Measurements from ENCODE around the gene ZNF385C. TPM values are rescaled to one million over a fixed set of nuclear protein-coding genes. Genes with fewer than 3 reads are reported as not detected.

The ZNF385C gene
- total and polyA plus RNA-seq, 2 of the 13 experiments (the other 11 are each of a cell fraction or from before 2014, with no cell fraction given) = 2.3 to 6.1 TPM

DNA sequence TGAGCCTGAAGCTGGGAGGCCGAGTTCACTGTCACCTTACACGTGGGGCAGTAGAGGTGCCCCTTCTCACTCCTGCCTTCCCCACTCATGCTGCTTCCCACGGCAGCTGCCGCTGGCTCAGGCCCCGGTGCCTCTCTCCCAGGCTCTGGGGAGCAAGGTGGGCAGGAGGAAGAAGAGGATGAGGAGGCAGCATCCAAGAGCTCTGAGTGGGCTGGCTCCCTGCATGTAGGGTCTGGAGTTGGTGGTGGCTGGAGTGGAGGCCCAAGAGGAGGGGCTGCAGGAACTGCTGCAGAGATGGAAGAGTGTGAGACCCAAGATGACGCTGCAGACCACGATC is 69.5 kb downstream of the ZNF385C start (continued):
- TF ChIP-seq, protein P1, sequence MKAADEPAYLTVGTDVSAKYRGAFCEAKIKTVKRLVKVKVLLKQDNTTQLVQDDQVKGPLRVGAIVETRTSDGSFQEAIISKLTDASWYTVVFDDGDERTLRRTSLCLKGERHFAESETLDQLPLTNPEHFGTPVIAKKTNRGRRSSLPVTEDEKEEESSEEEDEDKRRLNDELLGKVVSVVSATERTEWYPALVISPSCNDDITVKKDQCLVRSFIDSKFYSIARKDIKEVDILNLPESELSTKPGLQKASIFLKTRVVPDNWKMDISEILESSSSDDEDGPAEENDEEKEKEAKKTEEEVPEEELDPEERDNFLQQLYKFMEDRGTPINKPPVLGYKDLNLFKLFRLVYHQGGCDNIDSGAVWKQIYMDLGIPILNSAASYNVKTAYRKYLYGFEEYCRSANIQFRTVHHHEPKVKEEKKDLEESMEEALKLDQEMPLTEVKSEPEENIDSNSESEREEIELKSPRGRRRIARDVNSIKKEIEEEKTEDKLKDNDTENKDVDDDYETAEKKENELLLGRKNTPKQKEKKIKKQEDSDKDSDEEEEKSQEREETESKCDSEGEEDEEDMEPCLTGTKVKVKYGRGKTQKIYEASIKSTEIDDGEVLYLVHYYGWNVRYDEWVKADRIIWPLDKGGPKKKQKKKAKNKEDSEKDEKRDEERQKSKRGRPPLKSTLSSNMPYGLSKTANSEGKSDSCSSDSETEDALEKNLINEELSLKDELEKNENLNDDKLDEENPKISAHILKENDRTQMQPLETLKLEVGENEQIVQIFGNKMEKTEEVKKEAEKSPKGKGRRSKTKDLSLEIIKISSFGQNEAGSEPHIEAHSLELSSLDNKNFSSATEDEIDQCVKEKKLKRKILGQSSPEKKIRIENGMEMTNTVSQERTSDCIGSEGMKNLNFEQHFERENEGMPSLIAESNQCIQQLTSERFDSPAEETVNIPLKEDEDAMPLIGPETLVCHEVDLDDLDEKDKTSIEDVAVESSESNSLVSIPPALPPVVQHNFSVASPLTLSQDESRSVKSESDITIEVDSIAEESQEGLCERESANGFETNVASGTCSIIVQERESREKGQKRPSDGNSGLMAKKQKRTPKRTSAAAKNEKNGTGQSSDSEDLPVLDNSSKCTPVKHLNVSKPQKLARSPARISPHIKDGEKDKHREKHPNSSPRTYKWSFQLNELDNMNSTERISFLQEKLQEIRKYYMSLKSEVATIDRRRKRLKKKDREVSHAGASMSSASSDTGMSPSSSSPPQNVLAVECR (CRISPR knock-in tag; IDR thresholded peaks at IDR 0.05; ENCODE audit: borderline replicate concordance) = 0 out of 2 replicates have a peak, but pooled peaks have one; percentile 0

DNA sequence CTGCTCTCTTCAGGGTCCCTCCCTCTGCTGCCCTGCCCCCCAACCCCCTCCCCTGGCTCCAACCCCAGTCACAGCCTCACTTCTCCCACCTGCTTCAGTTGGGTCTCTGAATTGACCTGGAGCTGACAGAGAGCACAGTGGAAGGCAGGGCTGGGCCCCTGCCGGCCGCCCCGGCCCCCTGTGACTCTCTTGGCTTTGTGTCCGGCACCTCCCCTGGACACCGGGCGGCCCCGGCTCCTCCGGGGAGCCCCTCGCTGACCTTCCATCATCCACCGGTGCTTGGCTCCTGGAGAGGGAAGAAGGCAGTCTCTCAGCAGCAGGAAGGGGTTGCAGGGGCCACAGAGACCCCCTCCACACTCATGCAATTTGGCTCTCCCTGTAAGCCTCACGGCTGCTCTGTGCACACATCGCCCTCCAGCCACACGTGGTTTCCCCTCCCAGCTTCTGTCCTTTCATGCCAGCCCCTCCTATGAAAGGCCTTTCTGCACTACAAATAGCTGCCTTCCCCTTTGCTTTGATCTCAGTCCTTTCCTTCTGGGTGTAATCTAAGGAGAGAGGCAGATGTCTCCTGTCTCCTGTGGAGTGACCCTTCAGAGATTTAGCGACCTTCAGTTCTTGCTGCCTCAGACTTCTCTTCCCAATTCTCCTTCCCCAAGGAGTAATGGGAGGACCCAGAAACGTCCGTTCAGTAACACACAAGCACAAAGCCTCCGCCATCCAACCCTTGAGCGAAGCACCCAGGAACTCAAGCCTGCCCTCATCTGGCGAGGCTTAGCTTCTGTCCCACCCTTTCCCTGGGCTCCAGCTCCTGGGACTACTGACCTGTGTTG is 70.1 kb downstream of the ZNF385C start:
- peak overlapping the region; percentile 92 for H2AFZ ChIP-seq (ENCODE audit: low read length)
- H3K27me3 ChIP-seq (ENCODE audit: control insufficient read depth in 1 of 2, insufficient read depth in 2 of 2, low read length in 2 of 2) = no peaks in the 10 kb centered on the region
- H3K9ac ChIP-seq (ENCODE audit: insufficient read depth, low read depth, low read length) = peak overlapping the region; percentile 41
- peaks cover 61% of the 10 kb centered on the region for H3K4me1 ChIP-seq (ENCODE audit: insufficient read depth, low read length)
- intact Hi-C loops (cut with micrococcal nuclease; ENCODE audit: unreplicated experiment) (loop anchor here (1.0 kb wide), 1 partner anchor 65 kb away; no protein-coding TSS in a partner anchor), in situ Hi-C loops (cut with HindIII; ENCODE audit: extremely low pct_ligation_motif_present, low pct_unique_long_range_greater_than_20kb) (loop anchor here (5.0 kb wide), 1 partner anchor 84 kb away; the partner anchor contains the start of gene DHX58)
- CTCF ChIA-PET (ENCODE audit: low intra/inter-chr PET ratio, low total read pairs) = interaction anchor here (1.1 to 2.5 kb wide), 4 partner anchors 14 to 89 kb away, joined by 3 to 26 read pairs (median 6); no protein-coding TSS in a partner anchor
- DNase-seq (ENCODE audit: low spot score) (peak; percentile 79), FAIRE-seq (peak; percentile 97), ATAC-seq (peak; percentile 88)
- H3K27ac ChIP-seq (ENCODE audit: extremely low read length, insufficient read depth, low read length) = no peak overlapping the region
- H3K79me2 ChIP-seq (ENCODE audit: insufficient read depth, low read length) = no peaks in the 10 kb centered on the region
- peak overlapping the region in 2 of 3 experiments; percentile 8 to 63; a peak in 4 of 6 replicates for H3K4me3 ChIP-seq (replicated peaks in 1 of 3; ENCODE audit: insufficient read depth in 1 of 3, low read depth in 2 of 3, low read length in 3 of 3)
- POLR2A ChIA-PET = interaction anchor here (0.9 to 2.9 kb wide), 14 partner anchors 8 to 93 kb away, joined by 3 to 37 read pairs (median 4); partner anchors contain the start of genes CNP, DHX58, DNAJC7 and KAT2A
- no TSS peak for BruUV-seq (replicated peaks)
- H3K36me3 ChIP-seq (replicated peaks in 1 of 2; ENCODE audit: control insufficient read depth in 1 of 2, insufficient read depth in 2 of 2, low read length in 2 of 2) = peaks cover 5 to 12% of the 10 kb centered on the region in 2 experiments
- H3K4me2 ChIP-seq (ENCODE audit: low read depth, low read length) = peak overlapping the region; percentile 91
- no peaks in the 10 kb centered on the region for H4K20me1 ChIP-seq (ENCODE audit: insufficient read depth, low read length)
- WGBS (ENCODE audit: low lambda C conversion rate) = 44% methylated on average over 19 of the region's 19 CpGs
- no peaks in the 10 kb centered on the region for H3K9me3 ChIP-seq (ENCODE audit: low read length)
- TF ChIP-seq ZNF740 (CRISPR knock-in tag; IDR thresholded peaks at IDR 0.05) (no peak), CC2D1A (CRISPR knock-in tag; IDR thresholded peaks at IDR 0.05) (no peak), ARNT (IDR thresholded peaks at IDR 0.05) (no peak), ZFAT (CRISPR knock-in tag; conservative IDR thresholded peaks at IDR 0.05) (no peak), KDM3A (CRISPR knock-in tag; IDR thresholded peaks at IDR 0.05; ENCODE audit: low read depth) (no peak; the same call in 1 of the 2 replicates), ZNF552 (CRISPR knock-in tag; IDR thresholded peaks at IDR 0.05; ENCODE audit: borderline replicate concordance) (no peak), HNRNPK (IDR thresholded peaks at IDR 0.05; ENCODE audit: low read depth, low read length, poor library complexity, severe bottlenecking) (no peak), THRA (CRISPR knock-in tag; IDR thresholded peaks at IDR 0.05; ENCODE audit: borderline replicate concordance) (0 out of 2 replicates have a peak, but pooled peaks have one; percentile 37), IKZF4 (CRISPR knock-in tag; IDR thresholded peaks at IDR 0.05; ENCODE audit: borderline replicate concordance, low read depth, not compliant biosample characterization) (no peak), KLF15 (CRISPR knock-in tag; IDR thresholded peaks at IDR 0.05; ENCODE audit: borderline replicate concordance) (no peak)
- TF ChIP-seq, protein P2, sequence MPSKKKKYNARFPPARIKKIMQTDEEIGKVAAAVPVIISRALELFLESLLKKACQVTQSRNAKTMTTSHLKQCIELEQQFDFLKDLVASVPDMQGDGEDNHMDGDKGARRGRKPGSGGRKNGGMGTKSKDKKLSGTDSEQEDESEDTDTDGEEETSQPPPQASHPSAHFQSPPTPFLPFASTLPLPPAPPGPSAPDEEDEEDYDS (CRISPR knock-in tag; IDR thresholded peaks at IDR 0.05) = peak; percentile 54
